HL-60 (cell line): ENCODE results near the gene NUCB1.

ENCODE experiments used
- GABPA ChIP-seq: IDR thresholded peaks from 2 replicates; pipeline ENCODE4 v1.6.1; 2012; ENCODE audit warnings: low read depth
- POLR2AphosphoS5 ChIP-seq: IDR thresholded peaks from 2 replicates; pipeline ENCODE4 v1.6.1; 2012; ENCODE audit warnings: low read depth
- SPI1 ChIP-seq: IDR thresholded peaks from 2 replicates; pipeline ENCODE4 v1.6.1; 2012; ENCODE audit warnings: low read depth, mild to moderate bottlenecking, borderline replicate concordance
- TF ChIP-seq, protein P1 (sequence below): IDR thresholded peaks from one replicate; pipeline ENCODE4 v1.5.1; 2011; ENCODE audit warnings: low read length, control low read depth, inconsistent platforms; ENCODE audit not compliant: insufficient read depth
- TF ChIP-seq, protein P2 (sequence below): IDR thresholded peaks from 2 replicates; pipeline ENCODE4 v1.6.1; 2012; ENCODE audit warnings: low read depth; ENCODE audit not compliant: insufficient replicate concordance

DNA sequence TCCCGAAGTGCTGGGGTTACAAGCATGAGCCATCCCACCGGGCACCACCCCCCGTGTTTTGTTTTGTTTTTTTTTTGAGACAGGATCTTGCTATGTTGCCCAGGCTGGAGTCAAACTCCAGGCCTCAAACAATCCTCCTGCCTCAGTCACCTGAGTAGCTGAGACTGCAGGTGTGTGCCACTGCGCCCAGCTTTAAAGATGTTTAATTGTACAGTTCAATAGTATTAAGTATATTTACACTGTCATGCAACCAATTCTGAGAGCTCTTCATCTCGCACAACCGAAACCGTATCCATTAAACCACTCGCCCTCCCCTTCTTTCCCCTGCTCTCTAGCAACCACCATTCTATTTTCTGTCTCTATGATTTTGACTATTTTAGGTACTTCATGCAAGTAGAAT, 15.6 kb downstream of the NUCB1 start:
- TF ChIP-seq, protein P1, sequence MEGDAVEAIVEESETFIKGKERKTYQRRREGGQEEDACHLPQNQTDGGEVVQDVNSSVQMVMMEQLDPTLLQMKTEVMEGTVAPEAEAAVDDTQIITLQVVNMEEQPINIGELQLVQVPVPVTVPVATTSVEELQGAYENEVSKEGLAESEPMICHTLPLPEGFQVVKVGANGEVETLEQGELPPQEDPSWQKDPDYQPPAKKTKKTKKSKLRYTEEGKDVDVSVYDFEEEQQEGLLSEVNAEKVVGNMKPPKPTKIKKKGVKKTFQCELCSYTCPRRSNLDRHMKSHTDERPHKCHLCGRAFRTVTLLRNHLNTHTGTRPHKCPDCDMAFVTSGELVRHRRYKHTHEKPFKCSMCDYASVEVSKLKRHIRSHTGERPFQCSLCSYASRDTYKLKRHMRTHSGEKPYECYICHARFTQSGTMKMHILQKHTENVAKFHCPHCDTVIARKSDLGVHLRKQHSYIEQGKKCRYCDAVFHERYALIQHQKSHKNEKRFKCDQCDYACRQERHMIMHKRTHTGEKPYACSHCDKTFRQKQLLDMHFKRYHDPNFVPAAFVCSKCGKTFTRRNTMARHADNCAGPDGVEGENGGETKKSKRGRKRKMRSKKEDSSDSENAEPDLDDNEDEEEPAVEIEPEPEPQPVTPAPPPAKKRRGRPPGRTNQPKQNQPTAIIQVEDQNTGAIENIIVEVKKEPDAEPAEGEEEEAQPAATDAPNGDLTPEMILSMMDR = no peak
- TF ChIP-seq POLR2AphosphoS5 = no peak
- no peak for TF ChIP-seq SPI1
- no peak for TF ChIP-seq GABPA
- TF ChIP-seq, protein P2, sequence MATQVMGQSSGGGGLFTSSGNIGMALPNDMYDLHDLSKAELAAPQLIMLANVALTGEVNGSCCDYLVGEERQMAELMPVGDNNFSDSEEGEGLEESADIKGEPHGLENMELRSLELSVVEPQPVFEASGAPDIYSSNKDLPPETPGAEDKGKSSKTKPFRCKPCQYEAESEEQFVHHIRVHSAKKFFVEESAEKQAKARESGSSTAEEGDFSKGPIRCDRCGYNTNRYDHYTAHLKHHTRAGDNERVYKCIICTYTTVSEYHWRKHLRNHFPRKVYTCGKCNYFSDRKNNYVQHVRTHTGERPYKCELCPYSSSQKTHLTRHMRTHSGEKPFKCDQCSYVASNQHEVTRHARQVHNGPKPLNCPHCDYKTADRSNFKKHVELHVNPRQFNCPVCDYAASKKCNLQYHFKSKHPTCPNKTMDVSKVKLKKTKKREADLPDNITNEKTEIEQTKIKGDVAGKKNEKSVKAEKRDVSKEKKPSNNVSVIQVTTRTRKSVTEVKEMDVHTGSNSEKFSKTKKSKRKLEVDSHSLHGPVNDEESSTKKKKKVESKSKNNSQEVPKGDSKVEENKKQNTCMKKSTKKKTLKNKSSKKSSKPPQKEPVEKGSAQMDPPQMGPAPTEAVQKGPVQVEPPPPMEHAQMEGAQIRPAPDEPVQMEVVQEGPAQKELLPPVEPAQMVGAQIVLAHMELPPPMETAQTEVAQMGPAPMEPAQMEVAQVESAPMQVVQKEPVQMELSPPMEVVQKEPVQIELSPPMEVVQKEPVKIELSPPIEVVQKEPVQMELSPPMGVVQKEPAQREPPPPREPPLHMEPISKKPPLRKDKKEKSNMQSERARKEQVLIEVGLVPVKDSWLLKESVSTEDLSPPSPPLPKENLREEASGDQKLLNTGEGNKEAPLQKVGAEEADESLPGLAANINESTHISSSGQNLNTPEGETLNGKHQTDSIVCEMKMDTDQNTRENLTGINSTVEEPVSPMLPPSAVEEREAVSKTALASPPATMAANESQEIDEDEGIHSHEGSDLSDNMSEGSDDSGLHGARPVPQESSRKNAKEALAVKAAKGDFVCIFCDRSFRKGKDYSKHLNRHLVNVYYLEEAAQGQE = no peak
